Measurements from ENCODE around the gene MAIP1. TPM values are rescaled to one million over a fixed set of nuclear protein-coding genes. Genes with fewer than 3 reads are reported as not detected.

Gene MAIP1
- total and polyA plus RNA-seq, 4 donors: 15.6 to 27.8 (median 20.2) TPM

GRCh38 chr2:199984159-199984558, 28.8 kb downstream of the MAIP1 start:
- H3K9me3 ChIP-seq (ENCODE audit: control insufficient read depth, insufficient read depth, low read length): no peaks in the 10 kb centered on the region
- H3K4me1 ChIP-seq (ENCODE audit: control insufficient read depth, insufficient read depth, low read length): no peaks in the 10 kb centered on the region
- H3K36me3 ChIP-seq (ENCODE audit: control insufficient read depth, insufficient read depth, low read length): no peaks in the 10 kb centered on the region
- 100% methylated on average over 1 of the region's 4 CpGs for WGBS (ENCODE audit: insufficient coverage)
- H3K27me3 ChIP-seq (ENCODE audit: control insufficient read depth, insufficient read depth, low read length): no peaks in the 10 kb centered on the region
- peak overlapping the region; percentile 29 for H3K27ac ChIP-seq (ENCODE audit: low read depth, low read length)
- DNase-seq (ENCODE audit: low read depth in 4 of 6, low spot score in 6 of 6): no peak
- no peak overlapping the region for H3K4me3 ChIP-seq (ENCODE audit: low read depth, low read length)

GRCh38 chr2:199984755-199985154, 29.4 kb downstream of the MAIP1 start:
- no CpG with 5 or more reads among the region's 2 CpGs for WGBS (ENCODE audit: insufficient coverage)

GRCh38 chr2:199985625-199986207, 30.3 kb downstream of the MAIP1 start:
- Histone ChIP-seq H3K27ac (ENCODE audit: low read depth, low read length) (peak overlapping the region; percentile 17), H3K9me3 (ENCODE audit: control insufficient read depth, insufficient read depth, low read length) (no peaks in the 10 kb centered on the region), H3K4me1 (ENCODE audit: control insufficient read depth, insufficient read depth, low read length) (no peaks in the 10 kb centered on the region), H3K36me3 (ENCODE audit: control insufficient read depth, insufficient read depth, low read length) (no peaks in the 10 kb centered on the region), H3K4me3 (ENCODE audit: low read depth, low read length) (no peak overlapping the region), H3K27me3 (ENCODE audit: control insufficient read depth, insufficient read depth, low read length) (no peaks in the 10 kb centered on the region)
- DNase-seq (ENCODE audit: low read depth in 4 of 6, low spot score in 6 of 6): peak in 2 of 6 donors; percentile 75 to 87
- WGBS (ENCODE audit: insufficient coverage): 67% methylated on average over 4 of the region's 6 CpGs

More at GRCh38 chr2:199984755-199985154, 29.4 kb downstream of the MAIP1 start:
- peak in 2 of 6 donors; percentile 32 to 54 for DNase-seq (ENCODE audit: low read depth in 4 of 6, low spot score in 6 of 6)
- no peaks in the 10 kb centered on the region for H3K4me1 ChIP-seq (ENCODE audit: control insufficient read depth, insufficient read depth, low read length)
- no peak overlapping the region for H3K27ac ChIP-seq (ENCODE audit: low read depth, low read length)
- H3K4me3 ChIP-seq (ENCODE audit: low read depth, low read length): no peak overlapping the region
- no peaks in the 10 kb centered on the region for H3K27me3 ChIP-seq (ENCODE audit: control insufficient read depth, insufficient read depth, low read length)
- no peaks in the 10 kb centered on the region for H3K36me3 ChIP-seq (ENCODE audit: control insufficient read depth, insufficient read depth, low read length)
- no peaks in the 10 kb centered on the region for H3K9me3 ChIP-seq (ENCODE audit: control insufficient read depth, insufficient read depth, low read length)

- 83% methylated on average over 1 of the region's 2 CpGs for WGBS (ENCODE audit: insufficient coverage)
- no peaks in the 10 kb centered on the region for H3K9me3 ChIP-seq (ENCODE audit: control insufficient read depth, insufficient read depth, low read length)
- H3K36me3 ChIP-seq (ENCODE audit: control insufficient read depth, insufficient read depth, low read length): no peaks in the 10 kb centered on the region
- H3K27ac ChIP-seq (ENCODE audit: low read depth, low read length): peak overlapping the region; percentile 49
- no peak overlapping the region for H3K4me3 ChIP-seq (ENCODE audit: low read depth, low read length)
- peak in 1 of 6 donors; percentile 39 for DNase-seq (ENCODE audit: low read depth in 4 of 6, low spot score in 6 of 6)
- H3K4me1 ChIP-seq (ENCODE audit: control insufficient read depth, insufficient read depth, low read length): no peaks in the 10 kb centered on the region
- no peaks in the 10 kb centered on the region for H3K27me3 ChIP-seq (ENCODE audit: control insufficient read depth, insufficient read depth, low read length)
These were observed 32.2 kb downstream of the MAIP1 start for GRCh38 chr2:199987586-199987985.

GRCh38 chr2:199988151-199988550, 32.8 kb downstream of the MAIP1 start:
- 71% methylated on average over 2 of the region's 7 CpGs for WGBS (ENCODE audit: insufficient coverage)
- Histone ChIP-seq H3K27me3 (ENCODE audit: control insufficient read depth, insufficient read depth, low read length) (no peaks in the 10 kb centered on the region), H3K9me3 (ENCODE audit: control insufficient read depth, insufficient read depth, low read length) (no peaks in the 10 kb centered on the region), H3K27ac (ENCODE audit: low read depth, low read length) (peak overlapping the region; percentile 49), H3K36me3 (ENCODE audit: control insufficient read depth, insufficient read depth, low read length) (no peaks in the 10 kb centered on the region), H3K4me1 (ENCODE audit: control insufficient read depth, insufficient read depth, low read length) (no peaks in the 10 kb centered on the region), H3K4me3 (ENCODE audit: low read depth, low read length) (no peak overlapping the region)
- DNase-seq (ENCODE audit: low read depth in 4 of 6, low spot score in 6 of 6): peak in 2 of 6 donors; percentile 48 to 63

GRCh38 chr2:199989822-199990221, 34.4 kb downstream of the MAIP1 start:
- Histone ChIP-seq H3K4me3 (ENCODE audit: low read depth, low read length) (no peak overlapping the region), H3K27ac (ENCODE audit: low read depth, low read length) (no peak overlapping the region)
- WGBS (ENCODE audit: insufficient coverage): 60% methylated on average over 1 of the region's 5 CpGs

GRCh38 chr2:199991691-199992090, 36.3 kb downstream of the MAIP1 start:
- Histone ChIP-seq H3K27me3 (ENCODE audit: control insufficient read depth, insufficient read depth, low read length) (no peaks in the 10 kb centered on the region), H3K4me1 (ENCODE audit: control insufficient read depth, insufficient read depth, low read length) (no peaks in the 10 kb centered on the region), H3K36me3 (ENCODE audit: control insufficient read depth, insufficient read depth, low read length) (no peaks in the 10 kb centered on the region), H3K4me3 (ENCODE audit: low read depth, low read length) (no peak overlapping the region), H3K27ac (ENCODE audit: low read depth, low read length) (no peak overlapping the region), H3K9me3 (ENCODE audit: control insufficient read depth, insufficient read depth, low read length) (no peaks in the 10 kb centered on the region)
- no CpG with 5 or more reads among the region's 2 CpGs for WGBS (ENCODE audit: insufficient coverage)
- DNase-seq (ENCODE audit: low read depth in 4 of 6, low spot score in 6 of 6): no peak

More at GRCh38 chr2:199989822-199990221, 34.4 kb downstream of the MAIP1 start:
- Histone ChIP-seq H3K27me3 (ENCODE audit: control insufficient read depth, insufficient read depth, low read length) (no peaks in the 10 kb centered on the region), H3K4me1 (ENCODE audit: control insufficient read depth, insufficient read depth, low read length) (no peaks in the 10 kb centered on the region), H3K9me3 (ENCODE audit: control insufficient read depth, insufficient read depth, low read length) (no peaks in the 10 kb centered on the region), H3K36me3 (ENCODE audit: control insufficient read depth, insufficient read depth, low read length) (no peaks in the 10 kb centered on the region)
- no peak for DNase-seq (ENCODE audit: low read depth in 4 of 6, low spot score in 6 of 6)

- no peaks in the 10 kb centered on the region for H3K36me3 ChIP-seq (ENCODE audit: control insufficient read depth, insufficient read depth, low read length)
- no peaks in the 10 kb centered on the region for H3K4me1 ChIP-seq (ENCODE audit: control insufficient read depth, insufficient read depth, low read length)
- no peak overlapping the region for H3K4me3 ChIP-seq (ENCODE audit: low read depth, low read length)
- DNase-seq (ENCODE audit: low read depth in 4 of 6, low spot score in 6 of 6): no peak
- no peak overlapping the region for H3K27ac ChIP-seq (ENCODE audit: low read depth, low read length)
- H3K9me3 ChIP-seq (ENCODE audit: control insufficient read depth, insufficient read depth, low read length): no peaks in the 10 kb centered on the region
- no peaks in the 10 kb centered on the region for H3K27me3 ChIP-seq (ENCODE audit: control insufficient read depth, insufficient read depth, low read length)
- 100% methylated on average over 1 of the region's 3 CpGs for WGBS (ENCODE audit: insufficient coverage)
These were observed 36.9 kb downstream of the MAIP1 start for GRCh38 chr2:199992296-199992695.

- no peak overlapping the region for H3K27ac ChIP-seq (ENCODE audit: low read depth, low read length)
- H3K4me3 ChIP-seq (ENCODE audit: low read depth, low read length): no peak overlapping the region
- H3K27me3 ChIP-seq (ENCODE audit: control insufficient read depth, insufficient read depth, low read length): no peaks in the 10 kb centered on the region
- WGBS (ENCODE audit: insufficient coverage): 93% methylated on average over 3 of the region's 3 CpGs
- H3K9me3 ChIP-seq (ENCODE audit: control insufficient read depth, insufficient read depth, low read length): no peaks in the 10 kb centered on the region
- peak in 1 of 6 donors; percentile 38 for DNase-seq (ENCODE audit: low read depth in 4 of 6, low spot score in 6 of 6)
- H3K4me1 ChIP-seq (ENCODE audit: control insufficient read depth, insufficient read depth, low read length): no peaks in the 10 kb centered on the region
- H3K36me3 ChIP-seq (ENCODE audit: control insufficient read depth, insufficient read depth, low read length): no peaks in the 10 kb centered on the region
These were observed 39.0 kb downstream of the MAIP1 start for GRCh38 chr2:199994371-199994770.

GRCh38 chr2:199994896-199995295, 39.5 kb downstream of the MAIP1 start:
- no peak for DNase-seq (ENCODE audit: low read depth in 4 of 6, low spot score in 6 of 6)
- Histone ChIP-seq H3K4me3 (ENCODE audit: low read depth, low read length) (no peak overlapping the region), H3K9me3 (ENCODE audit: control insufficient read depth, insufficient read depth, low read length) (no peaks in the 10 kb centered on the region), H3K36me3 (ENCODE audit: control insufficient read depth, insufficient read depth, low read length) (no peaks in the 10 kb centered on the region), H3K27ac (ENCODE audit: low read depth, low read length) (no peak overlapping the region), H3K27me3 (ENCODE audit: control insufficient read depth, insufficient read depth, low read length) (no peaks in the 10 kb centered on the region), H3K4me1 (ENCODE audit: control insufficient read depth, insufficient read depth, low read length) (no peaks in the 10 kb centered on the region)
- WGBS (ENCODE audit: insufficient coverage): no CpG with 5 or more reads among the region's 2 CpGs

Measured in spinal cord (tissue), 10 donors.